Measurements from ENCODE around the gene PPP1R26. TPM values are rescaled to one million over a fixed set of nuclear protein-coding genes. Genes with fewer than 3 reads are reported as not detected.

The PPP1R26 gene
- total and polyA plus RNA-seq, 2 of the 8 experiments (the other 6 are each of a cell fraction or from before 2014, with no cell fraction given) = 9.8 to 32.7 TPM

GRCh38 chr9:135473972-135474543, 5.5 kb upstream of the PPP1R26 start:
- Histone ChIP-seq H3K23me2 (ENCODE audit: low read depth, low read length) (peaks cover 2% of the 10 kb centered on the region; the same call in 1 of the 2 replicates), H3K4ac (replicated peaks; ENCODE audit: insufficient read length, low read depth, low read length) (no peak overlapping the region), H3K56ac (replicated peaks; ENCODE audit: insufficient read length, low read depth, low read length) (no peak overlapping the region), H3K9me3 (ENCODE audit: insufficient read depth in 2 of 2, low read depth in 1 of 2, low read length in 1 of 2) (no peaks in the 10 kb centered on the region), H3K18ac (ENCODE audit: extremely low read depth, low read length) (no peak overlapping the region), H3K14ac (ENCODE audit: insufficient read length) (no peak overlapping the region), H4K5ac (ENCODE audit: insufficient read length, low read depth, low read length) (no peak overlapping the region), H4K91ac (replicated peaks; ENCODE audit: insufficient read length, low read length) (no peak overlapping the region), H3K23ac (ENCODE audit: insufficient read length) (no peak overlapping the region), H3K79me2 (ENCODE audit: control insufficient read depth in 1 of 2, insufficient read depth in 2 of 2, low read length in 2 of 2) (no peaks in the 10 kb centered on the region), H3K4me3 (ENCODE audit: extremely low read depth in 1 of 4, insufficient read depth in 2 of 4, low read depth in 3 of 4, low read length in 4 of 4) (no peak overlapping the region), H3K79me1 (ENCODE audit: low read depth, low read length) (no peaks in the 10 kb centered on the region; the same call in 1 of the 2 replicates), H3K9ac (replicated peaks in 1 of 4; ENCODE audit: extremely low read depth in 1 of 4, low read depth in 3 of 4, low read length in 3 of 4) (no peak overlapping the region), H2AFZ (ENCODE audit: low read length) (no peak overlapping the region), H3K27ac (ENCODE audit: low read depth, low read length) (no peak overlapping the region), H2AK5ac (ENCODE audit: low read depth, low read length) (no peak overlapping the region), H3K4me2 (ENCODE audit: insufficient read depth in 1 of 2, low read depth in 2 of 2, low read length in 2 of 2) (no peak overlapping the region), H2BK12ac (ENCODE audit: low read depth, low read length) (no peak overlapping the region), H2BK15ac (ENCODE audit: low read length) (no peak overlapping the region), H3K27me3 (replicated peaks in 1 of 4; ENCODE audit: control insufficient read depth in 3 of 4, extremely low read depth in 1 of 4, insufficient read depth in 3 of 4, low read length in 3 of 4) (no peaks in the 10 kb centered on the region), H4K20me1 (replicated peaks in 1 of 2; ENCODE audit: control insufficient read depth in 1 of 2, insufficient read depth in 2 of 2, low read length in 2 of 2) (peaks cover 0 to 2% of the 10 kb centered on the region in 2 experiments), H4K8ac (ENCODE audit: extremely low read depth, insufficient read depth, low read length) (peak overlapping the region; percentile 71; the same call in 1 of the 2 replicates), H2BK120ac (replicated peaks; ENCODE audit: low read depth, low read length) (no peak overlapping the region), H2BK20ac (ENCODE audit: low read length) (no peak overlapping the region), H2BK5ac (ENCODE audit: low read depth, low read length) (no peak overlapping the region), H3K4me1 (replicated peaks in 1 of 4; ENCODE audit: control insufficient read depth in 3 of 4, insufficient read depth in 4 of 4, low read length in 3 of 4) (peaks cover 3 to 14% (median 8%) of the 10 kb centered on the region in 4 experiments), H3K36me3 (ENCODE audit: control insufficient read depth in 2 of 4, insufficient read depth in 4 of 4, low read length in 3 of 4) (no peaks in the 10 kb centered on the region)
- DNase-seq (ENCODE audit: low read depth in 1 of 2, low spot score in 2 of 2) (no peak), FAIRE-seq (no peak)
- POLR2A ChIA-PET (ENCODE audit: partially characterized antibody) = interaction anchor here (0.9 kb wide), 1 partner anchor 15 kb away, joined by 3 read pairs; no protein-coding TSS in a partner anchor
- WGBS, 2 experiments (ENCODE audit: extremely low coverage in 1 of 2, insufficient coverage in 1 of 2, insufficient read length in 1 of 2, insufficient replicate concordance in 2 of 2, low coverage in 1 of 2, low lambda C conversion rate in 2 of 2, missing lambda C conversion rate in 1 of 2) = 88% methylated on average over 11 of the region's 12 CpGs; no CpG with 5 or more reads in 1 of the 2 experiments
- CTCF ChIA-PET (ENCODE audit: partially characterized antibody) = interaction anchor here (1.0 to 7.0 kb wide), 8 partner anchors 9 to 132 kb away, joined by 3 to 47 read pairs (median 3); partner anchors contain the start of gene MRPS2
- TF ChIP-seq SIRT6 (IDR thresholded peaks at IDR 0.05; ENCODE audit: low read length) (no peak), MAFK (IDR thresholded peaks at IDR 0.05; ENCODE audit: low read depth, low read length) (no peak), GABPA (IDR thresholded peaks at IDR 0.05; ENCODE audit: borderline replicate concordance, insufficient read depth, low read length) (no peak), TEAD4 (IDR thresholded peaks at IDR 0.05; ENCODE audit: low read depth, low read length) (no peak), SIX5 (IDR thresholded peaks at IDR 0.05; ENCODE audit: low read depth, low read length) (no peak), ATF3 (IDR thresholded peaks at IDR 0.05; ENCODE audit: insufficient read depth, low read depth, low read length) (no peak), TCF12 (IDR thresholded peaks at IDR 0.05; ENCODE audit: low read depth, low read length) (no peak), CREB1 (IDR thresholded peaks at IDR 0.05) (no peak), BRCA1 (IDR thresholded peaks at IDR 0.05; ENCODE audit: low read depth, low read length) (no peak), RNF2 (IDR thresholded peaks at IDR 0.05; ENCODE audit: borderline replicate concordance, low read depth, low read length, missing control alignments, poor library complexity, severe bottlenecking) (no peak), RAD21 (IDR thresholded peaks at IDR 0.05 in 1 of 2, conservative IDR thresholded peaks at IDR 0.05 in 1 of 2; ENCODE audit: low read depth in 2 of 2, low read length in 2 of 2) (no peak), NANOG (IDR thresholded peaks at IDR 0.05; ENCODE audit: insufficient read depth, low read depth, low read length, poor library complexity, severe bottlenecking) (no peak)
